Progenitor cell of endocrine pancreas (in vitro differentiated cells): ENCODE results near the gene ETFDH. TPM values are rescaled to one million over a fixed set of nuclear protein-coding genes. Genes with fewer than 3 reads are reported as not detected.
"Not testable (repeated sequence)": the region's sequence is repeated elsewhere in the genome, so short reads cannot be mapped to it uniquely, and the experiment has no call there.

Source experiments
- DNase-seq: peaks from one replicate; pipeline ENCODE4 v3.0.0; 2021; ENCODE audit warnings: low spot score; ENCODE audit not compliant: unreplicated experiment
- H3K27ac Mint-ChIP-seq: 2 replicates; pipeline ENCODE4 v1.8.0; 2021; ENCODE audit warnings: mild to moderate bottlenecking, moderate library complexity, mixed read lengths
- H3K27me3 Mint-ChIP-seq: 2 replicates; pipeline ENCODE4 v1.8.0; 2021; ENCODE audit warnings: mixed read lengths
- H3K36me3 Mint-ChIP-seq: 2 replicates; pipeline ENCODE4 v1.8.0; 2022; ENCODE audit warnings: mixed read lengths; ENCODE audit not compliant: insufficient read depth
- H3K4me1 Mint-ChIP-seq: 2 replicates; pipeline ENCODE4 v1.8.0; 2021; ENCODE audit warnings: low read depth, mixed read lengths
- H3K4me3 Mint-ChIP-seq: 2 replicates; pipeline ENCODE4 v1.8.0; 2021; ENCODE audit warnings: low read depth, mild to moderate bottlenecking, moderate library complexity, mixed read lengths
- H3K9me3 Mint-ChIP-seq: 2 replicates; pipeline ENCODE4 v1.8.0; 2021; ENCODE audit warnings: low read depth, mixed read lengths
- total RNA-seq: library from RNA; stranded (reverse); gene quantifications from 2 replicates; pipeline ENCODE4 v1.2.1, GENCODE V29; 2021
- TF ChIP-seq, protein P1 (sequence below): fragments of 200-600 bp; sonication (generic); IDR thresholded peaks from one replicate; pipeline ENCODE4 v1.5.0; 2021; ENCODE audit warnings: antibody characterized with exemption, mild to moderate bottlenecking; ENCODE audit not compliant: unreplicated experiment

ETFDH gene
- total RNA-seq, 1 donor from 2014 or later, result 22.5 TPM

DNA sequence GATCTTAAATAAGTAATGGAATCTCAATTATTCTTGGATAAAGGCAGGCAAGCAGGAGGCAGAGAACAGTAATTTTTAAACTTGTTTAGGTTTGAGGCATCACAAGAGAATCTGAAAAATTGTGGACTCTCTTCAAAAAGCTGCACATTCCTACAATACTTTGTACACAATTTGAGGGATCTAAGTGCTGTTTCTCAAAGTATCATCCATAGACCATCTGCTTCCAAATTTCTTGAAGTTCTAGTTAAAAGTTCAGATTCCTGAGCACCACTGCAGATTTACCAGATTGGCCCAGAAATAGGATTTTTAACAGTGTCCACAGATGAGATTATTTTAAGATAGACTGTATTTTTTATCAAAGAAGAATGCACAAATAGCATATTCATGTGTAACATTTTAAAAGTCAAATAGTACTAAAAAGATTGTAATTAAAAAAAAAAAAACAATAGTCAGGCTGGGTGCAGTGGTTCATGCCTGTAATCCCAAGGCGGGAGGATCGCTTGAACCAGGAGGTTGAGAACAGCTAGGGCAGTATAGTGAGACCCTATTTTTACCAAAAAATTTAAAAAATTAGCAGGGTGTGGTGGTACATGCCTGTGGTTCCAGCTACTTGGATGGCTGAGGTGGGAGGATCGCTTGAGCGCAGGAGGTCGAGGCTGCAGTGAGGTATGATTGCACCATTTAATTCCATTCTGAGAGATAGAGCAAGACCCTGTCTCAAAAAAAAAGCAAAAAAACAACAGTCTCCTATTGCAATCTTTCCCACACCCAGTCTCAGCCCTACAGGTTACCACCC lies 82.5 kb downstream of the ETFDH start:
- Mint-ChIP-seq H3K4me3 (no peak overlapping the region), H3K27ac (no peak overlapping the region), H3K9me3 (peaks cover 22% of the 10 kb centered on the region), H3K36me3 (no peaks in the 10 kb centered on the region), H3K4me1 (no peaks in the 10 kb centered on the region), H3K27me3 (no peaks in the 10 kb centered on the region)
- DNase-seq, result no peak
- TF ChIP-seq, protein P1, sequence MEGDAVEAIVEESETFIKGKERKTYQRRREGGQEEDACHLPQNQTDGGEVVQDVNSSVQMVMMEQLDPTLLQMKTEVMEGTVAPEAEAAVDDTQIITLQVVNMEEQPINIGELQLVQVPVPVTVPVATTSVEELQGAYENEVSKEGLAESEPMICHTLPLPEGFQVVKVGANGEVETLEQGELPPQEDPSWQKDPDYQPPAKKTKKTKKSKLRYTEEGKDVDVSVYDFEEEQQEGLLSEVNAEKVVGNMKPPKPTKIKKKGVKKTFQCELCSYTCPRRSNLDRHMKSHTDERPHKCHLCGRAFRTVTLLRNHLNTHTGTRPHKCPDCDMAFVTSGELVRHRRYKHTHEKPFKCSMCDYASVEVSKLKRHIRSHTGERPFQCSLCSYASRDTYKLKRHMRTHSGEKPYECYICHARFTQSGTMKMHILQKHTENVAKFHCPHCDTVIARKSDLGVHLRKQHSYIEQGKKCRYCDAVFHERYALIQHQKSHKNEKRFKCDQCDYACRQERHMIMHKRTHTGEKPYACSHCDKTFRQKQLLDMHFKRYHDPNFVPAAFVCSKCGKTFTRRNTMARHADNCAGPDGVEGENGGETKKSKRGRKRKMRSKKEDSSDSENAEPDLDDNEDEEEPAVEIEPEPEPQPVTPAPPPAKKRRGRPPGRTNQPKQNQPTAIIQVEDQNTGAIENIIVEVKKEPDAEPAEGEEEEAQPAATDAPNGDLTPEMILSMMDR, result no peak

DNA sequence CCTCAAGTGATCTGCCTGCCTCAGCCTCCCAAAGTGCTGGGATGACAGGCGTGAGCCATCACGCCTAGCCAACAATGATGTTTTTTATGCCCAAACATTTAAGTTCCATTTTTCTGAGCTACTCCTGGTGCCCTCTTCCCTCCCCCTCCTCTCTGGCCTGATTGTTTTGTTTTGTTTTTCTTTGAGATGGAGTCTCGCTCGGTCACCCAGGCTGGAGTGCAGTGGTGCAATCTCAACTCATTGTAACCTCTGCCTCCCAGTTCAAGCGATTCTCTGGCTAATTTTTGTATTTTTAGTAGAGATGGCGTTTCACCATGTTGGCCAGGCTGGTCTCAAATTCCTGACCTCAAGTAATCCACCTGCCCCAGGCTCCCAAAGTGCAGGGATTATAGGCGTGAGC lies 83.7 kb downstream of the ETFDH start:
- H3K27me3 Mint-ChIP-seq, DNase-seq, H3K4me3 Mint-ChIP-seq, H3K4me1 Mint-ChIP-seq, H3K36me3 Mint-ChIP-seq, H3K27ac Mint-ChIP-seq: not testable (repeated sequence)
- peaks cover 22% of the 10 kb centered on the region for H3K9me3 Mint-ChIP-seq

DNA sequence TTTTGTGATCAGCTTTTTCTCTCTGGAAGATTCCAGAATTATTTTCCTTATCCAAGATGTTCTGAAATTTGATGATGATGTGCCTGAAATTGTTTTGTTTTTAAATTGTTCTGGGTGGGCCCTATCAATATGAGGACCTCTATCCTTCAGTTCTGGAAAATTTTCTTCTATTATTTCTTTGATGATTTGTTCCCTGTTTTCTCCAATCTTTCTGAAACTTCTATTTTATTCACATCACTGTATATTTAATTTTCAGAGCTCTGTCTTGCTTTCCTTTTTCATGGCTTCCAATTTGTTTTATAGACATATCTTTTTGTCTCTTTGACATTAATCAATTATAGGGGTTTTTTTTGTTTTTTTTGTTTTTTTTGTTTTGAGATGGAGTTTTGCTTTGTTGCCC lies 84.5 kb downstream of the ETFDH start:
- no peak for DNase-seq
- Mint-ChIP-seq H3K9me3 (peaks cover 22% of the 10 kb centered on the region), H3K4me3 (no peak overlapping the region), H3K36me3 (no peaks in the 10 kb centered on the region), H3K4me1 (peaks cover 2% of the 10 kb centered on the region), H3K27ac (no peak overlapping the region), H3K27me3 (no peaks in the 10 kb centered on the region)
- TF ChIP-seq, protein P1, result no peak

DNA sequence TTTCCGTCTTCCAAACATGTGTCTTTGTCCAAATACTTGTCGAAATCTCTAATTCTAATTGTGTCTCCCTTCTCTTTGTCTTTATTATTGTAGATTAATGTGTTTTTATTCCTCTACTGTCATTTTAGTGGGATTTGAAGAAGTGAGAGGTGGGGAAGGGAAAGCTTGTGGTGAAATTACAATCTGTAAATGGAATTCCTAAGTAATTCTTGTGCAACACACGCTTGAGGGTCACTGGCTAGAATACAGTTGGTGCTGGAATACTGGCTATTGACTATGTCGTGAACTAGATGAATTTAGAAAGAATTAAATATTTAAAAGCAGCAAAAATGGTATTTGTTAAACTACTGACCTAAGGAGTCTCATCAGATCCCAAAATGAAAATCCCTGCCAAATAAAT lies 86.0 kb downstream of the ETFDH start:
- H3K27me3 Mint-ChIP-seq, result no peaks in the 10 kb centered on the region
- peaks cover 22% of the 10 kb centered on the region for H3K9me3 Mint-ChIP-seq
- DNase-seq, result no peak

DNA sequence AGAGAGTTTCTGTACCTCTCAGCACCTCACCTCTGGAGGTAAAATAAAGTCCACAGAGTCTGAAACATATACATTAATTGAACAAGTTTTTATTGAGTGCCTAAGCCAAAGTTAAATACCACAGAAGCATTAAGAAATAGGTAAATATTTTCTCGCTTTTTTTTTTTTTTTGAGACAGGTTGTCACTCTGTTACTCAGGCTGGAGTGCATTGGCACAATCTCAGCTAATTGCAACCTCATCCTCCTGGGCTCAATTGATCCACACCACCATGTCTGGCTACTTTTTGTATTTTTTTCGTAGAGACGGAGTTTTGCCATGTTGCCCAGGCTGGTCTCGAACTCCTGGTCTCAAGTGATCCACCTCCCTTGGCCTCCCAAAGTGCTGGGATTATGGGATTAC lies 86.6 kb downstream of the ETFDH start:
- Mint-ChIP-seq H3K4me1 (peaks cover 2% of the 10 kb centered on the region), H3K27ac (no peak overlapping the region), H3K36me3 (no peaks in the 10 kb centered on the region), H3K9me3 (peaks cover 22% of the 10 kb centered on the region), H3K4me3 (no peak overlapping the region), H3K27me3 (no peaks in the 10 kb centered on the region)
- DNase-seq, result no peak
- TF ChIP-seq, protein P1, result no peak

More for the DNA sequence above, 86.0 kb downstream of the ETFDH start:
- H3K4me3 Mint-ChIP-seq, result no peak overlapping the region
- no peaks in the 10 kb centered on the region for H3K36me3 Mint-ChIP-seq
- TF ChIP-seq, protein P1, result no peak
- H3K4me1 Mint-ChIP-seq, result peaks cover 2% of the 10 kb centered on the region
- H3K27ac Mint-ChIP-seq, result no peak overlapping the region

Other genes with a start within 250 kb of the ETFDH start
- gene RXFP1, start 150.4 kb upstream of the ETFDH start, total RNA-seq, result not detected in 2 replicates
- 18.2 and 20.1 TPM in 2 replicates for gene C4orf46, start 409 bp upstream of the ETFDH start, total RNA-seq
- gene PPID, start 51.1 kb downstream of the ETFDH start, total RNA-seq, result 42.9 and 49.2 TPM in 2 replicates
- 53.8 and 56.0 TPM in 2 replicates for gene FNIP2, start 96.7 kb downstream of the ETFDH start, total RNA-seq